Endodermal cell (in vitro differentiated cells): ENCODE results near the gene ZBTB16. TPM values are rescaled to one million over a fixed set of nuclear protein-coding genes. Genes with fewer than 3 reads are reported as not detected.

Experiments used
- DNase-seq: peaks from one replicate; pipeline ENCODE4 v3.0.0-alpha.2; 2017
- H3K27ac ChIP-seq: 2 replicates; pipeline ENCODE4 v1.5.1; 2013; ENCODE audit warnings: mild to moderate bottlenecking, low read depth, low read length, moderate library complexity
- H3K27me3 ChIP-seq: 2 replicates; pipeline ENCODE4 v1.6.1; 2013; ENCODE audit warnings: mild to moderate bottlenecking, low read length, moderate library complexity; ENCODE audit not compliant: insufficient read depth, control insufficient read depth, poor library complexity, severe bottlenecking
- H3K36me3 ChIP-seq: 2 replicates; pipeline ENCODE4 v1.7.0; 2013; ENCODE audit warnings: mild to moderate bottlenecking, low read length, moderate library complexity; ENCODE audit not compliant: control insufficient read depth, insufficient read depth
- H3K4me1 ChIP-seq: one replicate; pipeline ENCODE4 v1.7.0; 2013; ENCODE audit warnings: low read length; ENCODE audit not compliant: control insufficient read depth, insufficient read depth
- H3K4me3 ChIP-seq: 2 replicates; pipeline ENCODE4 v1.5.1; 2013; ENCODE audit warnings: mild to moderate bottlenecking, low read length, moderate library complexity
- H3K9ac ChIP-seq: 2 replicates; pipeline ENCODE4 v1.6.1; 2013; ENCODE audit warnings: mild to moderate bottlenecking, low read length, moderate library complexity; ENCODE audit not compliant: poor library complexity, severe bottlenecking; ENCODE audit errors: extremely low read depth
- H3K9me3 ChIP-seq: 2 replicates; pipeline ENCODE4 v1.6.1; 2013; ENCODE audit warnings: mild to moderate bottlenecking, low read length, moderate library complexity; ENCODE audit not compliant: control insufficient read depth
- H3K27ac Mint-ChIP-seq: 2 replicates; pipeline ENCODE4 v1.8.0; 2020; ENCODE audit warnings: mixed read lengths
- H3K27me3 Mint-ChIP-seq: 2 replicates; pipeline ENCODE4 v1.8.0; 2021; ENCODE audit warnings: mild to moderate bottlenecking, mixed read lengths; ENCODE audit not compliant: insufficient read depth
- H3K36me3 Mint-ChIP-seq: 2 replicates; pipeline ENCODE4 v1.8.0; 2020; ENCODE audit warnings: low read depth, mixed read lengths
- H3K4me1 Mint-ChIP-seq: 2 replicates; pipeline ENCODE4 v1.8.0; 2020; ENCODE audit warnings: mixed read lengths
- H3K4me3 Mint-ChIP-seq: 2 replicates; pipeline ENCODE4 v1.8.0; 2020; ENCODE audit warnings: mild to moderate bottlenecking, moderate library complexity, mixed read lengths
- H3K9me3 Mint-ChIP-seq: 2 replicates; pipeline ENCODE4 v1.8.0; 2020; ENCODE audit warnings: mild to moderate bottlenecking, mixed read lengths
- CTCF ChIP-seq: fragments of 200-600 bp; sonication (generic); conservative IDR thresholded peaks from 2 replicates; pipeline ENCODE4 v1.5.0; 2021; ENCODE audit warnings: antibody characterized with exemption, mild to moderate bottlenecking
- WGBS, 2 experiments: methylation state at CpG; one replicate each; pipeline versions ENCODE4 v1.1.5 to v1.1.7; 2013; ENCODE audit warnings: missing lambda C conversion rate in 2 of 2, mixed read lengths in 1 of 2; ENCODE audit not compliant: insufficient coverage in 1 of 2, insufficient read length in 1 of 2; 5-methylcytosine and 5-hydroxymethylcytosine counted together
- total RNA-seq, 2 donors: library from RNA; stranded (reverse); fragmentation: NEBNext Ultra II Directional in 1 of 2; extraction: Animal tissue kit (Norgen Biotek cat#: 25700) in 1 of 2; gene quantifications; 2 replicates in 1 of 2; 3 replicates in 1 of 2; pipeline ENCODE4 v1.2.1, GENCODE V29; 2021

Gene ZBTB16
- total RNA-seq, 2 donors from 2014 or later, result 4.1 to 5.8 TPM

- no peaks in the 10 kb centered on the region for H3K27me3 ChIP-seq
- H3K4me1 ChIP-seq, result no peaks in the 10 kb centered on the region
- peaks cover 50% of the 10 kb centered on the region for H3K27me3 Mint-ChIP-seq
- DNase-seq, result no peak
- H3K9me3 Mint-ChIP-seq, result peaks cover 10% of the 10 kb centered on the region
- no peaks in the 10 kb centered on the region for H3K36me3 ChIP-seq
- no peak overlapping the region for H3K4me3 ChIP-seq
- H3K4me1 Mint-ChIP-seq, result peaks cover 6% of the 10 kb centered on the region
- no peak overlapping the region for H3K27ac Mint-ChIP-seq
- no peaks in the 10 kb centered on the region for H3K9me3 ChIP-seq
- no peak for TF ChIP-seq CTCF
- H3K4me3 Mint-ChIP-seq, result no peak overlapping the region
- H3K9ac ChIP-seq, result no peak overlapping the region
- H3K36me3 Mint-ChIP-seq, result no peaks in the 10 kb centered on the region
- H3K27ac ChIP-seq, result no peak overlapping the region
- 90 to 93% methylated on average over 5 to 11 of the region's 11 CpGs for whole genome bisulfite sequencing, 2 experiments
These were observed 64.3 kb downstream of the ZBTB16 start for GRCh38 chr11:114123692-114124330.

- no peak for TF ChIP-seq CTCF
- Histone ChIP-seq H3K4me1 (no peaks in the 10 kb centered on the region), H3K27ac (no peak overlapping the region), H3K9ac (no peak overlapping the region), H3K9me3 (no peaks in the 10 kb centered on the region), H3K27me3 (no peaks in the 10 kb centered on the region), H3K36me3 (no peaks in the 10 kb centered on the region), H3K4me3 (no peak overlapping the region)
- Mint-ChIP-seq H3K36me3 (no peaks in the 10 kb centered on the region), H3K9me3 (peaks cover 4% of the 10 kb centered on the region), H3K27me3 (peaks cover 53% of the 10 kb centered on the region), H3K4me1 (peaks cover 6% of the 10 kb centered on the region), H3K27ac (no peak overlapping the region), H3K4me3 (no peak overlapping the region)
- DNase-seq, result no peak
- 88 to 91% methylated on average over 4 to 5 of the region's 5 CpGs for WGBS, 2 experiments
These were observed 65.2 kb downstream of the ZBTB16 start for GRCh38 chr11:114124601-114125144.

- no peak overlapping the region for H3K27ac ChIP-seq
- TF ChIP-seq CTCF, result no peak
- no peaks in the 10 kb centered on the region for H3K9me3 ChIP-seq
- Mint-ChIP-seq H3K27ac (no peak overlapping the region), H3K27me3 (peaks cover 45% of the 10 kb centered on the region), H3K4me3 (no peak overlapping the region), H3K4me1 (peaks cover 6% of the 10 kb centered on the region), H3K36me3 (no peaks in the 10 kb centered on the region), H3K9me3 (peaks cover 1% of the 10 kb centered on the region)
- 89 to 92% methylated on average over 3 to 7 of the region's 7 CpGs for WGBS, 2 experiments
- no peak overlapping the region for H3K9ac ChIP-seq
- no peak for DNase-seq
- no peaks in the 10 kb centered on the region for H3K36me3 ChIP-seq
- H3K4me1 ChIP-seq, result no peaks in the 10 kb centered on the region
- H3K4me3 ChIP-seq, result no peak overlapping the region
- no peaks in the 10 kb centered on the region for H3K27me3 ChIP-seq
These were observed 66.0 kb downstream of the ZBTB16 start for GRCh38 chr11:114125531-114125930.
